Epithelial cell of esophagus (primary cell): ENCODE results near the gene TBX4.

Experiments
- DNase-seq: peaks from one replicate; pipeline ENCODE4 v3.0.0; 2010; ENCODE audit warnings: low read depth
- H3K4me3 ChIP-seq: 2 replicates; pipeline ENCODE4 v1.5.1; 2011; ENCODE audit warnings: mild to moderate bottlenecking, low read length, control low read depth
- TF ChIP-seq, protein P1 (sequence below): IDR thresholded peaks from 2 replicates; pipeline ENCODE4 v1.5.1; 2011; ENCODE audit warnings: low read depth, mild to moderate bottlenecking, low read length, control low read depth, inconsistent platforms; ENCODE audit not compliant: insufficient read depth; ENCODE audit errors: missing control alignments

Gene TBX4

DNA sequence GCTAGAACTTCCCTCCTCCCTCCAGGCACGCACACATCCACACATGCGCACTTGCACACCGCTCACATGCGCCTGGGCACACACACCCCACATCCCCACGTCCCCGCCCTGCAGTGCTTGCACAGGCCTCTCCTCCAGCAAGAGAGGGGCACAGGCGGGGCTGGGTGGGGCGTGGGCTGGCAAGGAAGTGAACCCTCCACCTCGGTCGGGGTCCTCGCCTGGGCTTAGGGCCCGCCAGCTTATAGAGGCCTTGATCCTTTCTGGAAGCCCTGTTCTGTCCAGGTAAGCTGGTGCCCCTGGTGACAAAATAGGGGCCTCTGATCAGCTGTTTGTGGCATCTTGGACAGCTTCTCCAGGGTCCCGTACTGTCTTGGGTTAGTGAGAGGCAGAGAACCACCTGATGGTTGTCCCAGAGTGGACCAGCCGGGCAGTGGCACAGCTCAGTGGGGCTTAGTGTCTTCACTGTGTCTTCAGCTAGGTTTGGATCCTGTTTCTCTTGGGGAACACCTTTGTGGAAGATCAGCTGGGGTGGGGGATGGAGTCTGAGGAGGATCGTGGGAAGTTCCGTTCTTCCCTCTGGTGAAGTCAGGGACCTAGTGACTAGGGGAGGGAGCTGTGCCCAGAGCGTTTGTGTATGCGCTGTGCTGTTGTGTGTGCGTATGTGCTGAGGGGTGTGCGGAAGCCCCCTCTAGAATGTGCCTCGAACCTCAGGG, 12.1 kb downstream of the TBX4 start:
- H3K4me3 ChIP-seq = no peak overlapping the region
- DNase-seq = no peak
- TF ChIP-seq, protein P1, sequence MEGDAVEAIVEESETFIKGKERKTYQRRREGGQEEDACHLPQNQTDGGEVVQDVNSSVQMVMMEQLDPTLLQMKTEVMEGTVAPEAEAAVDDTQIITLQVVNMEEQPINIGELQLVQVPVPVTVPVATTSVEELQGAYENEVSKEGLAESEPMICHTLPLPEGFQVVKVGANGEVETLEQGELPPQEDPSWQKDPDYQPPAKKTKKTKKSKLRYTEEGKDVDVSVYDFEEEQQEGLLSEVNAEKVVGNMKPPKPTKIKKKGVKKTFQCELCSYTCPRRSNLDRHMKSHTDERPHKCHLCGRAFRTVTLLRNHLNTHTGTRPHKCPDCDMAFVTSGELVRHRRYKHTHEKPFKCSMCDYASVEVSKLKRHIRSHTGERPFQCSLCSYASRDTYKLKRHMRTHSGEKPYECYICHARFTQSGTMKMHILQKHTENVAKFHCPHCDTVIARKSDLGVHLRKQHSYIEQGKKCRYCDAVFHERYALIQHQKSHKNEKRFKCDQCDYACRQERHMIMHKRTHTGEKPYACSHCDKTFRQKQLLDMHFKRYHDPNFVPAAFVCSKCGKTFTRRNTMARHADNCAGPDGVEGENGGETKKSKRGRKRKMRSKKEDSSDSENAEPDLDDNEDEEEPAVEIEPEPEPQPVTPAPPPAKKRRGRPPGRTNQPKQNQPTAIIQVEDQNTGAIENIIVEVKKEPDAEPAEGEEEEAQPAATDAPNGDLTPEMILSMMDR = no peak

DNA sequence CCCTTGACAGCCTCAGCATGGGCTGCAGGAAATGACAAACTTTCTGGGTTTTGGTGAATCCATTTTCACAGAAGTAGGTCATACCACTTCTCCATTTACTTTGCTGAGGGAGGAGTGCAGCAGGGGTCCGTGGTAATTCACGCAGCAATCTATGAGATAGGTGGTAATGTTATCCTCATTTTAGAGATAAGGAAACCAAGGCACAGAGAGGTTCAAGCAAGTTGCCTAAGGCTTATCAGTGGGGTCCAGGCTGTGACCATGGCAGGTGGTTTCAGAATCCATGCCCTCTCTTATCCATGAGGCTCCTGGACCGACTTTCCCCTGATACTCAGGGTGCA, 12.6 kb downstream of the TBX4 start:
- no peak overlapping the region for H3K4me3 ChIP-seq
- TF ChIP-seq, protein P1 = no peak
- no peak for DNase-seq

DNA sequence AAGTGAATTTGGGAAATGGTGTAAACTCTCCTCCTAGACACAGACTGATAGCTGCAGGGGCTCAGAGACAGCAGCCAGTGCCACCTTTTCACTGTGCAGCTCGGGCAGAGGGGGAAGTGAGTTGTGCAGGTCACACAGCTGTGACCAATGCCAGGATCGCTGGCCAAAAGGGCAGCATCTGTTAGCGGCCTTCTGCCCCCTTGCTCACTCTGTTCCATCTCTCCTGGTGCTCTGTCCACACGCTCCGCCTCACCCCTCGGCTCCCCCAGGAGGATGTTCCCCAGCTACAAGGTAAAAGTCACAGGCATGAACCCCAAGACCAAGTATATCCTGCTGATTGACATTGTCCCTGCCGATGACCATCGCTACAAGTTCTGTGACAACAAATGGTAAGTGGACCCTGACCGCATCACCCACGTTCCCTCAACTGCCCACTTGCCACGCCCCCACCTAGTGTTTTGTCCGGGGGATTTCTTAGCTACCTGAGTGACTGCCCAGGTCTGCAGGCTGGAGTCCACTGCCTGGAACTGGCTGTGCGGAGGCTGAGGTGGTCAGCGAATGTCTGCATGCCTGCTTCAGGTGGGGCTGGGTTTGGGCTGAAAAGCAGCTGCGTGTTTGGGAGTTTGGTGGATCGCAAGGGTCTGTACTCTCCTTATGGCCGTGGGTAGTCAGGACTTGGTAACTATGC, 13.5 kb downstream of the TBX4 start:
- TF ChIP-seq, protein P1 = no peak
- no peak for DNase-seq
- H3K4me3 ChIP-seq = no peak overlapping the region

DNA sequence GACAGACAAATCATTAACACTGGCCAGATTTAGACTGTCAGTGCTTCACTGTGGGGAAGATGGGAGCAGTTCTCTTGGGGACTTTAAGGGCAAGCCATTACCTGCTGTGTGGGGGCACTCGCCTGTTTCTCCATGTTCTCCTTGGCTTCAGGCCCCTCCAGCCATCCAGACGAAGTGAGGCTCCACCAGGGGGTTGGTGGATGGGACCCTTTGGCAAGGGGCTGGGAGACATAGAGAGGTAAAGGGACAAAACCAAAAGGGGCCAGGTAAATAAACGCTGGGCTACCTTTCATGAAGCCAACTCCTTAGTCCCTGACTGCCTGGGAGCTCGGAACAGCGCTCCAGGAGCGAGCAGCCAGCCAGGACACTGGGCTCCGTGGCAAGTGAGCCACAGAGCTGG, 14.0 kb downstream of the TBX4 start:
- TF ChIP-seq, protein P1 = no peak
- H3K4me3 ChIP-seq = no peak overlapping the region
- no peak for DNase-seq

DNA sequence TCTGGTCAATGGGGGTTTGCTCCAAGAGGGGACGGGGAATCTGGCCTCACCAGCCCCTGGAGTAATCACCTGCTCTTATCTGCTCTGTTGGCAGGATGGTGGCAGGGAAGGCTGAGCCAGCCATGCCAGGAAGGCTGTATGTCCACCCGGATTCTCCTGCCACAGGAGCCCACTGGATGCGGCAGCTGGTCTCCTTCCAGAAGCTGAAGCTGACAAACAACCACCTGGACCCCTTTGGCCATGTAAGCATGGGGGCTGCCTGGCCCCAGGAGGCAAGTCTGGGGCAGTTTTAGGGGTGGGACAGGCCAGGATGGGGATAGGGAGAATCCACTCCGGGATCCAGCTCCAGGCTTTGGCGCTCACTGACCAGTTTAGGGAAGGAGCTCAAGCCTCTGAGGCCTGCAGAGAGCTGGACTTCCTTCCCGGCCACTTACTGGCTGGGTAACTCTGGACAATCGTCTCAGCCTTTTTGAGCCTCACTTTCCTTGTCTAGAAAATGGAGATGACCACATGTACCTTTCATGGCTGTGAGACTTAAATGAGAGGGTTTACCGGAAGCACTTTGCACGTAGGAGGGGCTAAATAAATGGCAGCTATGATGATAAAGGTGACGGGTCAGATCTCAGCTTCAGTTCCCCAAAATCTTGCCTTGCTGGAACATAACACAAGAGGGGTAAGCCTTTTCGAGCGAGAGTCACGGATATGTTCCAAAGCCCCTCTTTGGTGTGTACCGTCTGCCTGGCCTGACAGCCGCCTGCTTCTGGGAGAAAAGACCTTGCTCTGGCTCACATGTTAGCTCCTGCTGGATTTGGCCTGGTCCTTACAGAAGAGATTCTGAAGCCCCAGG, 15.4 kb downstream of the TBX4 start:
- no peak overlapping the region for H3K4me3 ChIP-seq
- DNase-seq = peak; percentile 43
- TF ChIP-seq, protein P1 = no peak

DNA sequence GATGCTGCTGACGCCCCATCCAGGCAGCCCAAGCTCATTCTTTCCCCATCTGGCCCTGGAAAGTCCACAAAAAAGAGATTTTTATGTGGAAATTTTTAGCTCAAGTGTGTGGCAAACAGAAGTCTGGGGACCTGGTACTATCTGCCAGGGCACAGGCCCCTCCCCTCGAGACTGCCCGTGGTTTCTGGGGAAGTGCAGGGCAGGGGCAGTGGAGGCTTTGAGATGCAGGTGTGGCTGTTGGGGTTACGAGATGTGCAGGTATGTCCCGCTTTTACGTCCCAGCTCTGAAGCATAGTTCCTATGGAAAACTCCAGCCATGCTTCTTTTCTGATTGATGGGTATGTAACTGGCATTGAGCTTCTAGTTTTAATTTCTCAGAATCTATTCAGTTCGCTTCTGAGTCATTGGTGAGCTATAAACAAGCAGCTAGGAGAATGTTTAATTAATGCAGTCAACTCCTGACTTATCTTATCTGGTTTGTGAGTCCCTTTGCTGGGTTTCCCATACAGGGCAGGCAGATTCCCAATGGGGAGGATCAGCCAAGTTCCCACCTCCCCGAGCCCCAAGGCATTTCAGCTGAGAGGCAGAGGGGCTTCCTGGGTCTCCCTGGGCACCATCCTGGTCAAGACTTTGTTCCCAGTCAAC, 16.2 kb downstream of the TBX4 start:
- no peak overlapping the region for H3K4me3 ChIP-seq
- DNase-seq = no peak
- TF ChIP-seq, protein P1 = no peak
